HepG2 (cell line): ENCODE results near the gene CDC42BPG. TPM values are rescaled to one million over a fixed set of nuclear protein-coding genes. Genes with fewer than 3 reads are reported as not detected.

Experiments used
- ARID5B ChIP-seq: IDR thresholded peaks from 2 replicates; pipeline ENCODE4 v1.4.0; 2020; ENCODE audit warnings: mild to moderate bottlenecking, missing genetic modification reagents
- CBX1 ChIP-seq: IDR thresholded peaks from one replicate; pipeline ENCODE4 v1.6.1; 2016; ENCODE audit warnings: antibody characterized with exemption, low read depth
- FLYWCH1 ChIP-seq: sonication (generic); formaldehyde crosslinking; IDR thresholded peaks from 2 replicates; pipeline ENCODE4 v1.8.1; 2023; ENCODE audit warnings: mild to moderate bottlenecking, missing genetic modification reagents
- FOXK1 ChIP-seq: sonication (generic); formaldehyde crosslinking; IDR thresholded peaks from 2 replicates; pipeline ENCODE4 v1.4.0; 2020; ENCODE audit warnings: low read depth, missing genetic modification reagents, borderline replicate concordance
- KLF6 ChIP-seq: IDR thresholded peaks from 2 replicates; pipeline ENCODE4 v1.8.0; 2016; ENCODE audit warnings: missing biosample characterization, missing genetic modification reagents
- NR0B2 ChIP-seq: sonication (generic); formaldehyde crosslinking; IDR thresholded peaks from 2 replicates; pipeline ENCODE4 v1.4.0; 2020; ENCODE audit warnings: mild to moderate bottlenecking, missing genetic modification reagents
- STAT5B ChIP-seq: sonication (generic); formaldehyde crosslinking; IDR thresholded peaks from 2 replicates; pipeline ENCODE4 v1.4.0; 2020; ENCODE audit warnings: missing genetic modification reagents
- THAP9 ChIP-seq: sonication (generic); formaldehyde crosslinking; IDR thresholded peaks from 2 replicates; pipeline ENCODE4; 2020; ENCODE audit warnings: missing genetic modification reagents, mild to moderate bottlenecking, borderline replicate concordance
- UBTF ChIP-seq: sonication (generic); formaldehyde crosslinking; IDR thresholded peaks from 2 replicates; pipeline ENCODE4 v1.4.0; 2020; ENCODE audit warnings: mild to moderate bottlenecking, missing genetic modification reagents
- ZBTB25 ChIP-seq: IDR thresholded peaks from 2 replicates; pipeline ENCODE4 v1.6.1; 2018; ENCODE audit warnings: missing genetic modification reagents
- ZBTB34 ChIP-seq: sonication (generic); formaldehyde crosslinking; IDR thresholded peaks from 2 replicates; pipeline ENCODE4 v1.8.0; 2022; ENCODE audit warnings: mild to moderate bottlenecking, missing genetic modification reagents
- ZNF33A ChIP-seq: sonication (generic); formaldehyde crosslinking; IDR thresholded peaks from 2 replicates; pipeline ENCODE4 v1.5.1; 2020; ENCODE audit warnings: missing genetic modification reagents, mild to moderate bottlenecking, moderate library complexity, borderline replicate concordance
- ZNF691 ChIP-seq: sonication (generic); formaldehyde crosslinking; IDR thresholded peaks from 2 replicates; pipeline ENCODE4 v1.4.0; 2020; ENCODE audit warnings: missing genetic modification reagents, low read depth, mild to moderate bottlenecking, borderline replicate concordance
- ZNF850 ChIP-seq: sonication (generic); formaldehyde crosslinking; conservative IDR thresholded peaks from 2 replicates; pipeline ENCODE4 v1.9.0; 2021; ENCODE audit warnings: mild to moderate bottlenecking, missing genetic modification reagents
- polyA plus RNA-seq, 8 experiments: library from polyadenylated mRNA; depleted of rRNA in 3 of 8; stranded (reverse) in 7 of 8; unstranded in 1 of 8; fragments of >200 nt; fragmentation: Illumina TruSeq in 4 of 8; extraction: Trizol in 4 of 8; gene quantifications; 2 replicates each; pipeline versions ENCODE4 v1.2.1 to v1.2.3, GENCODE V29; 2011 to 2016; ENCODE audit warnings: low read depth in 4 of 8, missing spikeins in 1 of 8, mixed read lengths in 1 of 8; ENCODE audit not compliant: insufficient read depth in 1 of 8
- total RNA-seq, 5 experiments: library from RNA; depleted of rRNA; stranded (reverse); fragments of >200 nt; fragmentation: Illumina TruSeq; extraction: Trizol; gene quantifications; 2 replicates each; pipeline ENCODE4 v1.2.3, GENCODE V29; 2016; ENCODE audit warnings: low read depth in 1 of 5

Gene CDC42BPG
- total and polyA plus RNA-seq, 2 of the 13 experiments (the other 11 are each of a cell fraction or from before 2014, with no cell fraction given), result 0.55 to 1.4 TPM

- TF ChIP-seq THAP9 (CRISPR knock-in tag) (no peak; the same call in 1 of the 2 replicates), STAT5B (CRISPR knock-in tag) (no peak), ZBTB34 (CRISPR knock-in tag) (0 out of 2 replicates have a peak, but pooled peaks have one; percentile 55), FOXK1 (CRISPR knock-in tag) (no peak), ZNF33A (no peak), NR0B2 (CRISPR knock-in tag) (no peak), CBX1 (no peak), FLYWCH1 (CRISPR knock-in tag) (no peak), ARID5B (peak; percentile 67), KLF6 (0 out of 2 replicates have a peak, but pooled peaks have one; percentile 38), UBTF (peak; percentile 54; the same call in 1 of the 2 replicates), ZNF850 (0 out of 2 replicates have a peak, but pooled peaks have one; percentile 43), ZBTB25 (CRISPR knock-in tag) (no peak), ZNF691 (CRISPR knock-in tag) (no peak)
These were observed 25.9 kb upstream of the CDC42BPG start (continued) for GRCh38 chr11:64870176-64870892.
